HG02571 (cell line): ENCODE results near the gene PYGO1.
"Not testable (repeated sequence)": the region's sequence is repeated elsewhere in the genome, so short reads cannot be mapped to it uniquely, and the experiment has no call there.

Experiments
- ATAC-seq: cut with Tn5 transposase; IDR thresholded peaks from one replicate; pipeline ENCODE4 v1.9.1; 2021; ENCODE audit warnings: mild to moderate bottlenecking, moderate library complexity; ENCODE audit not compliant: unreplicated experiment

Gene PYGO1, protein sequence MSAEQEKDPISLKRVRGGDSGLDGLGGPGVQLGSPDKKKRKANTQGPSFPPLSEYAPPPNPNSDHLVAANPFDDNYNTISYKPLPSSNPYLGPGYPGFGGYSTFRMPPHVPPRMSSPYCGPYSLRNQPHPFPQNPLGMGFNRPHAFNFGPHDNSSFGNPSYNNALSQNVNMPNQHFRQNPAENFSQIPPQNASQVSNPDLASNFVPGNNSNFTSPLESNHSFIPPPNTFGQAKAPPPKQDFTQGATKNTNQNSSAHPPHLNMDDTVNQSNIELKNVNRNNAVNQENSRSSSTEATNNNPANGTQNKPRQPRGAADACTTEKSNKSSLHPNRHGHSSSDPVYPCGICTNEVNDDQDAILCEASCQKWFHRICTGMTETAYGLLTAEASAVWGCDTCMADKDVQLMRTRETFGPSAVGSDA

DNA sequence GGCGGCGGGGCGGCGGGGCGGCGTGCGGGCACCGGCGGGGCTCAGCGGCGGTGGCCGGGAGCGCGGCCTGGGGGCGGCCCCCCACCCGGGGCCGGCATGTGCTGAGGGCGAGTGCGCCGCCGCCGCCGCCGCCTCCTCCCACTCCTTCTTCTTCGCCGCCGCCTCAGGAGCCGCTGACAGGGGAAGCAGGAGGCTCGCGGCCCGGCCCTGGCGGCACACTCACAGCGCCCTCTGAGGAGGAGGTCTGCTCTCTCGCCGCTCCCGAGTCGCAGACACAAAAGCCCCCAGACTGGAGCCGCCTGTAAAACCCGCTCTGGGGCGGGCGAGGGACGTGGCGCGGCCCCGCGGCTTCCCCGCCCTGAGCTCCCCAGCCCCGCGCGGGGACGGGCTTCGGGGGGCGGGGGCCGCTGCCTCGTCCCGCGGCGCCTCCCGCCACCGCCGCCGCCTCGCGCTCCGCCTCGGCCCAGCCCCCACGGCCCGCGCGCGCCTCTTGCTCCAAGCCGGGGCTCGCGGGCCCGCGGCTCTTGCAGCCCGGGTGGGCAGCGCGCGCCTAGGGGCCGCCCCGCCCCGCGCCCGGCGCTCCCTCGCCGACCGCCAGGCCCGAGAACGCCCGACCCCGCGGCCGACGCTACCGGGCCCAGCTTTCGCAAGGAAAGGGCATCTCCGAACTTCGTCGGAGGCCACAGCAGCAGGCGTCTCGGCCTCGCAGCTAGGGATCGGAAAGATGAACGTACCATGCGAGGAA, at the start of gene PYGO1:
Gene PYGO1, minus strand, starts transcription at position 276 of the 745 bp plus-strand sequence. CDS start 462 bp downstream, outside the sequence.
- no peak for ATAC-seq

DNA sequence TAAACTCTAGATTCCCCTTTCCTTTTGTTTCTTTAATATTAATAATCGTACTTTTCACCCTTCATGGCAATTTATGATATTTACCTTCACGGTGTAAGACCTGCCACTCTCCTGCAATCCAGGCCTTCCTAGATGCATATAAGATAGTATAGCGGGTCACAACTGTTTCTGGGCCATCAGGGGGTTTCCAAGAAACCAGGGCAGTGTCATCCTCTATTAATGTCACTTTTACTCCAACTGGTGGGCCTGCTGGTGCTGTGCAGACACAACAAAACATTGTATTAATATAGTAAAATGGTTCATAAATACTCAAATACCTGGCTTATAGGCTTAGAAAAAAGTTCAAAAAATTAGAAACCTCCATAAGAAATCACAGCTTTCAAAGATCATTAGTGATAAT, 48.9 kb upstream of the PYGO1 start:
- ATAC-seq = no peak

- no peak for ATAC-seq
Measured at GRCh38 chr15:55633731-55634130, 45.6 kb upstream of the PYGO1 start.

DNA sequence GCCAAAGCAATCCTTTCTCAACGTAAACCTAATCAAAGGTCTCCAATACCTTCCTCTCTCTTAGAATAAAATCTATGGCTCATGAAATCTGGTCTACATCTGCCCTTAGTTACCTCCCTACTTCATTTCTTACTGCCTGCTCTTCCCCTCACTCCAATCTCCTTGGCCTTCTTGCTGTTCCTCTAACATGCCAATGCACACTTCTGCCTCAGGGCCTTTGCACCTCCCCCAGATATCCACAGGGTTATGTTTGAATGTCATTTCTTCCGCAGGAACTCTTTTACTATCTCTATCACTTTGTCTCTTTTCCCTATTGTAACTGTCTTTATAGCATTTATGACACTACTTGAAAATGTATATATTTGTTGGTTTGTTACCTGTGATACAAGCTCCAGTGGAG, 44.3 kb upstream of the PYGO1 start:
- ATAC-seq = no peak

GRCh38 chr15:55630858-55631257, 42.7 kb upstream of the PYGO1 start:
- no peak for ATAC-seq

DNA sequence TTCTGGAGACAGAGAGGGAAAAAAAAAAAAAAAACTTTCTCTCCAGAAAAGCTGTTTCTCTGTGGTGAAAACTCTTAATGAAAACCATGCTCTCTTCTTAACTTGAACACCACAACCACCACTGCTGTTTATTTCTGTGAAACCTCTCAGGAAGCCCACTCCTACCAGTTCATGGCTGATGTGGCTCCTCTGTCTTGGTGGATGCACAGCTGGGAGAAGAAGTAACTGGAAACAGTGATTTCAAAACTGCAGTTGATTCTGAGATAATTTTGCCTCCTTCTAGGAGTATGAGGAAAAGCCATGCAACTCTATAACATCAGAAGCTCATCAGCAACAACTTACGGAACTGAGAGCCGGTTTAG, 40.2 kb upstream of the PYGO1 start:
- ATAC-seq = no peak

GRCh38 chr15:55627730-55628368, 39.7 kb upstream of the PYGO1 start:
- no peak for ATAC-seq

DNA sequence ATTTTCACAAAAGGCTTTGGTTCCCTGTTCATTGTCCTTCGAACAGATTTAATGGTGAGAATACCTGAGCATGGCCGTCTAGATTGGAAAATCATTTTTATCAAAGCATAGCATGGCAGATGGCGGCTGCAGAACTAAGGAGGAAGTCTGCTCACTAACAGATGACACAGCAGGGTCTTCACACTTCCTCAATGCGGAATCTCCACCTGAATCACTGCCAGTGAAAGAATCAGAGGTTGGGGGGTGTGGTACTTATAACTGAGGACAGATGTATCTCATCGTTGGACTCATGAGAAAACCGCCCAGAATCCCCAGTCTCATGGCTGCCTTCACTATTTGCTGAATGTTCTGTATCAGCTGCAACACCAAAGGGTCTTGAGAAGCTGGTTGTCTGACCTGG, 31.6 kb upstream of the PYGO1 start:
- ATAC-seq = no peak

DNA sequence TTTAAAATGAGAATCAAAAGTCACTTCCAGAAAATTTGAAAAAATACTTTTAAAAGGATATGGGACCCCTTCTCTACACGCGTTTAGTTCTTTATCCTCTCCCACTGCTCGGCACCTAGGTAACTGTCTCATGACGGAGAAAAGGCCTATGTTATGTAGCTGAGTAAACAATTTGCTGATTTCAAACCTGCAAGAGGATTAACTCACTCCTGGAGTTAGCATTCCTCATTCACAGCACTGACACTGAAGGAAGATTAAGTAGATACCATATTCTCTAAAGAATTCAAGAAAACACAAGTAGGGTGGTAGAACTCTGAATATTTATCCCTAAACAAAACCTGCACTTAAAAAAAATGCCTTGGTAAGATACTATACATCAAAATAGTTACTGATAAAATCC, 30.2 kb upstream of the PYGO1 start:
- no peak for ATAC-seq

- no peak for ATAC-seq
Measured at GRCh38 chr15:55615445-55615844, 27.3 kb upstream of the PYGO1 start.

- no peak for ATAC-seq
Measured at GRCh38 chr15:55613727-55614126, 25.6 kb upstream of the PYGO1 start.

DNA sequence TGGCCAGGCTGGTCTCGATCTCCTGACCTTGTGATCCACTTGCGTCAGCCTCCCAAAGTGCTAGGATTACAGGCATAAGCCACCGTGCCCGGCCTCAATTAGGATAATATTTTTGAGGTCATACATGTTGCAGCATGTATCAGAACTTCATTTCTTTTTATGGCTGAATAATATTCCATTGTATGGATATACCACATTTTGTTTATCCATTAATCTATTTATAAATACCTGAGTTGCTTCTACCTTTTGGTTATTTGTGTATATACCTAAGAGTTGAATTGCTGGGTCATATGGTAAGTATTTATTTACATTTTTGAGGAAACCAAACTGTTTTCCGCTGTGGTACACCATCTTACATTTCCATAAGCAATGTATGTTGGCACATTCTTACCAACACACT, 18.1 kb upstream of the PYGO1 start:
- ATAC-seq = no peak

DNA sequence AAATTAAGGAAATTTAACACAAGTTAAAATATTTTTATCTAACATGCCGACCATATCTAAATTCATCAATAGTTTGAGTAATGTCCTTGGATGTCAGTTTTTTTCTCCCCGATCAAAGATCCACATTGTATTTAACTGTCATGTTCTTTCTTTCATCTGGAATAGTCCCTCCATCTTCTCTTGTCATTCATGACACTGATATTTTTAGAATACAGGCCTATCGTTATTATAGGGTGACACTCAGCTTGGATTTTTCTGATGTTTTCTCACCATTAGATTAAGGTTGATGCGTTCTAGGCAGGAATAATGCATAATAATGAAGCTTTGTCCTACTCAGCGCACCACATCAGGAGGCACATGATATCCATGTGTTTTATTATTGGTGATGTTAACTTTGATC, 13.2 kb upstream of the PYGO1 start:
- no peak for ATAC-seq

- no peak for ATAC-seq
Measured at GRCh38 chr15:55599439-55599838, 11.3 kb upstream of the PYGO1 start.

- ATAC-seq = not testable (repeated sequence)
Measured at GRCh38 chr15:55593019-55593418, 4.9 kb upstream of the PYGO1 start.

- ATAC-seq = no peak
Measured at GRCh38 chr15:55590788-55591187, 2.6 kb upstream of the PYGO1 start.

- ATAC-seq = no peak
Measured at GRCh38 chr15:55589287-55589686, 1.1 kb upstream of the PYGO1 start.

DNA sequence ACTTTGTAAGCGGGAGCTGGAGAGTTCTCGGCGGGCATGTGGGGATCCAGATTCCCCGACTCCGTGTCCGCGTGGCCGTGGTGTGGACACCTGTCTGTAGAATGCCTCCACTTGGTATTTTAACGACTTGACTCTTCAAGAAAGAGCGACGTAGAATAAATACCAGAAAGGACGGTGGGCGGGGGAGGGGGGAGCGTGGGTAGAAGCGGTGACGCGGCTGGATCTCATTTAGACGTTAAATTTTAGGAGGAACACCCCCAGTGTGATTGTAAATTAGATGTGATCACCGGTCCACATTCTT, 620 bp upstream of the PYGO1 start:
- no peak for ATAC-seq

GRCh38 chr15:55587321-55588069, 650 bp downstream of the PYGO1 start:
- no peak for ATAC-seq

DNA sequence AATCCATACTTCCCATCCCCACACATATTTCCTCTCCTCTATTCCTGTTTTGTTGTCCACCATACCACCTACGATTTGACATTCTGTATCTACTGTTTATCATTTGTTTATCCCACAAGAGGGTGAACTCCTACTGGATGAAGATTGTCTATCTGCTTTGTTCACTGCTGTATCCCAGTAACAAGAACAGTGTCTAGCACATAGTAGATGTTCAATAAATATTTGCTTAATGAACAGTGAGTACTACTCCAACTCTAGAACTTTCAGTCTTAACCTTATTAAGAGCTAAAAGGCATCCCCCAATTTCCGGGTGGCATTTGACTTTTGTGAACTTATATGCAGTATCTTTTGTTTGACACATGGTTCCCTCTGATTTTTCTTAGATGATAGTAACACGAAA, 1.3 kb downstream of the PYGO1 start:
- ATAC-seq = no peak

- ATAC-seq = no peak
Measured at GRCh38 chr15:55576943-55577342, 11.2 kb downstream of the PYGO1 start.
